GM23338 (cell line): Measurements from ENCODE around the gene ACTG1. TPM values are rescaled to one million over a fixed set of nuclear protein-coding genes. Genes with fewer than 3 reads are reported as not detected.

ENCODE experiments used
- ATAC-seq: fragments of 200-7000 bp; cut with Tn5 transposase; 3 replicates; pipeline ENCODE4 v1.9.1; 2020
- DNase-seq: peaks from one replicate; pipeline ENCODE4 v3.0.0-alpha.2; 2015; ENCODE audit warnings: low spot score
- H2AFZ ChIP-seq: fragments of 200-600 bp; sonication (generic); 2 replicates; pipeline ENCODE4 v1.8.0; 2016; ENCODE audit warnings: antibody characterized with exemption, mild to moderate bottlenecking, moderate library complexity
- H3F3A ChIP-seq: fragments of 200-600 bp; sonication (generic); replicated peaks from 2 replicates; pipeline ENCODE4 v1.8.0; 2017; ENCODE audit warnings: antibody characterized with exemption, mixed run types, low read depth
- H3K27ac ChIP-seq: fragments of 200-600 bp; sonication (generic); 2 replicates; pipeline ENCODE4 v1.6.1; 2016; ENCODE audit warnings: low read depth
- H3K27me3 ChIP-seq: fragments of 200-600 bp; sonication (generic); 2 replicates; pipeline ENCODE4 v1.8.0; 2016; ENCODE audit warnings: mild to moderate bottlenecking, mixed run types, moderate library complexity; ENCODE audit not compliant: insufficient read depth
- H3K36me3 ChIP-seq: fragments of 200-600 bp; sonication (generic); 2 replicates; pipeline ENCODE4 v1.8.0; 2016; ENCODE audit warnings: mild to moderate bottlenecking; ENCODE audit not compliant: insufficient read depth
- H3K4me1 ChIP-seq: fragments of 200-600 bp; sonication (generic); 2 replicates; pipeline ENCODE4 v1.8.0; 2016; ENCODE audit warnings: mild to moderate bottlenecking, moderate library complexity; ENCODE audit not compliant: insufficient read depth
- H3K4me2 ChIP-seq: fragments of 200-600 bp; sonication (generic); 2 replicates; pipeline ENCODE4 v1.7.1; 2017; ENCODE audit warnings: mixed run types
- H3K4me3 ChIP-seq: fragments of 200-600 bp; sonication (generic); 2 replicates; pipeline ENCODE4 v1.6.1; 2016; ENCODE audit warnings: mixed run types
- H3K79me2 ChIP-seq: fragments of 200-600 bp; sonication (generic); replicated peaks from 2 replicates; pipeline ENCODE4 v1.8.0; 2017; ENCODE audit warnings: mild to moderate bottlenecking; ENCODE audit not compliant: insufficient read depth
- H3K9me2 ChIP-seq: fragments of 200-600 bp; sonication (generic); 2 replicates; pipeline ENCODE4 v1.8.0; 2017; ENCODE audit not compliant: insufficient read depth
- H4K20me1 ChIP-seq: fragments of 200-600 bp; sonication (generic); replicated peaks from 2 replicates; pipeline ENCODE4 v1.8.0; 2017; ENCODE audit warnings: mild to moderate bottlenecking; ENCODE audit not compliant: insufficient read depth
- H3K27ac Mint-ChIP-seq: 2 replicates; pipeline ENCODE4 v1.8.0; 2020; ENCODE audit warnings: inconsistent platforms, mild to moderate bottlenecking, moderate library complexity, mixed read lengths
- H3K27me3 Mint-ChIP-seq: 3 replicates; pipeline ENCODE4 v1.8.0; 2022; ENCODE audit warnings: low read depth, mild to moderate bottlenecking, moderate library complexity, mixed read lengths, inconsistent platforms; ENCODE audit not compliant: insufficient read depth, poor library complexity
- H3K36me3 Mint-ChIP-seq: 3 replicates; pipeline ENCODE4 v1.8.0; 2021; ENCODE audit warnings: low read depth, mild to moderate bottlenecking, inconsistent platforms, moderate library complexity, mixed read lengths
- H3K4me1 Mint-ChIP-seq: 3 replicates; pipeline ENCODE4 v1.8.0; 2020; ENCODE audit warnings: mild to moderate bottlenecking, inconsistent platforms, mixed read lengths
- H3K4me3 Mint-ChIP-seq: 3 replicates; pipeline ENCODE4 v1.8.0; 2021; ENCODE audit warnings: moderate library complexity, mild to moderate bottlenecking, inconsistent platforms, mixed read lengths
- H3K9me3 Mint-ChIP-seq: 3 replicates; pipeline ENCODE4 v1.8.0; 2020; ENCODE audit warnings: moderate library complexity, mild to moderate bottlenecking, inconsistent platforms, mixed read lengths
- CTCF ChIP-seq, 2 experiments: fragments of 200-600 bp in 1 of 2; sonication (generic) in 1 of 2; conservative IDR thresholded peaks; 2 replicates each; pipeline versions ENCODE4 v1.5.1 to v1.6.1; 2016 to 2017; ENCODE audit warnings: antibody characterized with exemption in 2 of 2, low read depth in 2 of 2, mild to moderate bottlenecking in 2 of 2, moderate library complexity in 1 of 2
- EZH2 ChIP-seq: fragments of 200-600 bp; sonication (generic); IDR thresholded peaks from one replicate; pipeline ENCODE4 v1.8.0; 2017; ENCODE audit warnings: antibody characterized with exemption, mild to moderate bottlenecking, low read depth; ENCODE audit not compliant: unreplicated experiment
- NANOG ChIP-seq: IDR thresholded peaks from 2 replicates; pipeline ENCODE4 v1.6.1; 2016; ENCODE audit warnings: antibody characterized with exemption, borderline replicate concordance
- REST ChIP-seq: IDR thresholded peaks from one replicate; pipeline ENCODE4 v1.6.1; 2018; ENCODE audit warnings: antibody characterized with exemption; ENCODE audit not compliant: unreplicated experiment
- STAT1 ChIP-seq: IDR thresholded peaks from one replicate; pipeline ENCODE4 v1.6.1; 2016; ENCODE audit warnings: antibody characterized with exemption; ENCODE audit not compliant: unreplicated experiment
- ZNF114 ChIP-seq: fragments of 250-450 bp; sonication (Bioruptor Pico); IDR thresholded peaks from 2 replicates; pipeline ENCODE4 v1.5.0; 2020; ENCODE audit warnings: mild to moderate bottlenecking, moderate library complexity
- ZNF331 ChIP-seq: fragments of 250-450 bp; sonication (Bioruptor Pico); IDR thresholded peaks from 2 replicates; pipeline ENCODE4 v1.5.0; 2020; ENCODE audit warnings: low read depth, mild to moderate bottlenecking, moderate library complexity
- polyA plus RNA-seq: library from polyadenylated mRNA; unstranded; fragments of >200 nt; fragmentation: Nextera tagmentation; extraction: Ambion mirVana; gene quantifications from 2 replicates; pipeline ENCODE4 v1.2.1, GENCODE V29; 2016
- total RNA-seq: library from RNA; depleted of rRNA; stranded (reverse); fragments of >200 nt; shearing (Covaris generic); gene quantifications from 2 replicates; pipeline ENCODE4 v1.2.3, GENCODE V29; 2014
- TF ChIP-seq, protein P1 (sequence below): fragments of 250-450 bp; sonication (Bioruptor Pico); IDR thresholded peaks from 2 replicates; pipeline ENCODE4 v1.5.0; 2020; ENCODE audit warnings: mild to moderate bottlenecking, moderate library complexity

ACTG1 gene
- total and polyA plus RNA-seq, 2 experiments from 2014 or later = 1,867 to 4,739 TPM

DNA sequence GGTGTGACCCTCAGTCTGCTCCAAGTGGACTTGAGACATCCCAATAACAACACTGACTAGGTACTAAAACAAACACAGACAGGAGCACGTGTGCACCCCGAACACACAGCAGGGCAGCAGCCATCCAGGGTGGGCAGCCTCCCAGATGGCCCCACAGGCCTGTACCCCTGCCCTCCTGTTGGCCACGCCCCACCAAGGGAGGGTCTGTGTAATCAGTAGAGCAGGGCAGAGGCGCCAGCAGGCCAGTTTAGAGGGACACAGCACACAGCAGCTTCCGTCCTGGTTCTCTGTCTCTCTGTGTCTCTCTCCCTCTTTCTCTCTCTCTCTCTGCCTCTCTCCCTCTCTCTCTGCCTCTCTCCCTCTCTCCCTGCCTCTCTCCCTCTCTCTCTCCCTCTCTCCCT lies 21.4 kb downstream of the ACTG1 start:
- Histone ChIP-seq H3K4me1 (peaks cover 32% of the 10 kb centered on the region), H4K20me1 (no peaks in the 10 kb centered on the region), H3F3A (peaks cover 4% of the 10 kb centered on the region), H3K36me3 (no peaks in the 10 kb centered on the region), H3K4me3 (no peak overlapping the region), H2AFZ (no peak overlapping the region), H3K27ac (no peak overlapping the region), H3K4me2 (no peak overlapping the region), H3K9me2 (no peaks in the 10 kb centered on the region), H3K27me3 (peaks cover 15% of the 10 kb centered on the region), H3K79me2 (no peaks in the 10 kb centered on the region)
- H3K36me3 Mint-ChIP-seq = no peaks in the 10 kb centered on the region
- no peak for TF ChIP-seq EZH2
- TF ChIP-seq REST = no peak
- H3K4me3 Mint-ChIP-seq = no peak overlapping the region
- DNase-seq (no peak), ATAC-seq (no peak)
- H3K27ac Mint-ChIP-seq = no peak overlapping the region
- peaks cover 29% of the 10 kb centered on the region for H3K4me1 Mint-ChIP-seq
- peaks cover 41% of the 10 kb centered on the region for H3K27me3 Mint-ChIP-seq
- no peaks in the 10 kb centered on the region for H3K9me3 Mint-ChIP-seq

DNA sequence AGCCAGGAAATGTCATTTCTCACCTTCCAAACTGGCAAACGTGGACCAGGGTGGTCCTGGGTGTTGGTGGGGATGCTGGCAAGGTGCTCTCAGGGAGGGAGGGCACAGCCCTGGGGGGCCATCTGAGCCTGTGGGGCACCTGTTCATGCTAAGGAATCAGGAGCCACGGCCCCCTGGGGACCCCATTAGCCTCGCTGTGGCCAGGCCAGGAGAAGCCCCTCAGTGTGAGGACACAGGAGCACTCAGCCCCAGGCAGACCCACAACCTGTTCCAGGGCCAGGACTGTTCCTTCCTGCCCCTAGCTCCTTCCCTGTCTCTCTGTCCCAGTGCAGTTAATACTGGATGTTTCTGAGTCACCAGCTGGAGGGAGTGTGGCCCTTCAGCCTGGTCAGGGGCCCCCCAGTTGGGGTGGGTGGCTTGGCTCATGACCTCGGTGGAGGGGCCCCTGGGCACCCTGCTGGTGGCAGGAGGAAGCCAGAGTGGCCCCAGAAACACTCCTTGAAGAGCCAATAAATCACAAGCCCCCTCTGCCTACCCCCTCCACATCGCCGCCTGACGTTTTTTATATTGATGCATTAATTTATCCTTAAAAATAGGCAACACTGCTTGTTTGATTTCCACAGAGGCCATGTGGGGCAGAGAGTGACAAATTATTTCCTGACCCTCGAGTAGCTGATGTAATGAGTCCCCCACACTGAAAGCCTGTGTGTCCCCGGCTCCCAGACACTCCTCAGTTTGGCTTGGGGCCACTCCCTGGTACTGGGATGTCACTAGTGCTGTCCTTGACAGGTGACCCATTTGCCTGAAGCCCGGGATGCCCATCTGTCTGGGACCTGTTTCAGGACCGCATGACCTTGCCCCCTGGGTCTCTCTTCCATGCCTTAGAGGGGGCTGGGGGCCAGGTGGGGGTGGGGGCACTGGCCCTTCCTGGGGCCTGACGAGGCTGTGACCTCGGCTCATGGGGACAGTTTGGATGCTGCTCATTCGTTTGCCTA lies 22.3 kb downstream of the ACTG1 start:
- Histone ChIP-seq H3K4me1 (peaks cover 32% of the 10 kb centered on the region), H3K9me2 (no peaks in the 10 kb centered on the region), H3K4me2 (peak overlapping the region; percentile 78), H2AFZ (peak overlapping the region; percentile 19; the same call in 1 of the 2 replicates), H3K27me3 (peaks cover 23% of the 10 kb centered on the region), H3K27ac (peak overlapping the region; percentile 51; the same call in 1 of the 2 replicates), H4K20me1 (no peaks in the 10 kb centered on the region), H3K79me2 (no peaks in the 10 kb centered on the region), H3K4me3 (peak overlapping the region; percentile 37), H3K36me3 (no peaks in the 10 kb centered on the region), H3F3A (peaks cover 4% of the 10 kb centered on the region)
- no peak for DNase-seq
- ATAC-seq = peak; percentile 11
- H3K4me3 Mint-ChIP-seq = peak overlapping the region; percentile 55
- peaks cover 45% of the 10 kb centered on the region for H3K27me3 Mint-ChIP-seq
- H3K36me3 Mint-ChIP-seq = no peaks in the 10 kb centered on the region
- peaks cover 31% of the 10 kb centered on the region for H3K4me1 Mint-ChIP-seq
- H3K9me3 Mint-ChIP-seq = no peaks in the 10 kb centered on the region
- H3K27ac Mint-ChIP-seq = no peak overlapping the region
- TF ChIP-seq ZNF114 (CRISPR knock-in tag) (no peak), CTCF (conservative IDR thresholded peaks at IDR 0.05; ENCODE audit: low read depth in 2 of 2) (no peak), ZNF331 (CRISPR knock-in tag) (no peak), EZH2 (no peak), NANOG (no peak), STAT1 (no peak)
- TF ChIP-seq, protein P1, sequence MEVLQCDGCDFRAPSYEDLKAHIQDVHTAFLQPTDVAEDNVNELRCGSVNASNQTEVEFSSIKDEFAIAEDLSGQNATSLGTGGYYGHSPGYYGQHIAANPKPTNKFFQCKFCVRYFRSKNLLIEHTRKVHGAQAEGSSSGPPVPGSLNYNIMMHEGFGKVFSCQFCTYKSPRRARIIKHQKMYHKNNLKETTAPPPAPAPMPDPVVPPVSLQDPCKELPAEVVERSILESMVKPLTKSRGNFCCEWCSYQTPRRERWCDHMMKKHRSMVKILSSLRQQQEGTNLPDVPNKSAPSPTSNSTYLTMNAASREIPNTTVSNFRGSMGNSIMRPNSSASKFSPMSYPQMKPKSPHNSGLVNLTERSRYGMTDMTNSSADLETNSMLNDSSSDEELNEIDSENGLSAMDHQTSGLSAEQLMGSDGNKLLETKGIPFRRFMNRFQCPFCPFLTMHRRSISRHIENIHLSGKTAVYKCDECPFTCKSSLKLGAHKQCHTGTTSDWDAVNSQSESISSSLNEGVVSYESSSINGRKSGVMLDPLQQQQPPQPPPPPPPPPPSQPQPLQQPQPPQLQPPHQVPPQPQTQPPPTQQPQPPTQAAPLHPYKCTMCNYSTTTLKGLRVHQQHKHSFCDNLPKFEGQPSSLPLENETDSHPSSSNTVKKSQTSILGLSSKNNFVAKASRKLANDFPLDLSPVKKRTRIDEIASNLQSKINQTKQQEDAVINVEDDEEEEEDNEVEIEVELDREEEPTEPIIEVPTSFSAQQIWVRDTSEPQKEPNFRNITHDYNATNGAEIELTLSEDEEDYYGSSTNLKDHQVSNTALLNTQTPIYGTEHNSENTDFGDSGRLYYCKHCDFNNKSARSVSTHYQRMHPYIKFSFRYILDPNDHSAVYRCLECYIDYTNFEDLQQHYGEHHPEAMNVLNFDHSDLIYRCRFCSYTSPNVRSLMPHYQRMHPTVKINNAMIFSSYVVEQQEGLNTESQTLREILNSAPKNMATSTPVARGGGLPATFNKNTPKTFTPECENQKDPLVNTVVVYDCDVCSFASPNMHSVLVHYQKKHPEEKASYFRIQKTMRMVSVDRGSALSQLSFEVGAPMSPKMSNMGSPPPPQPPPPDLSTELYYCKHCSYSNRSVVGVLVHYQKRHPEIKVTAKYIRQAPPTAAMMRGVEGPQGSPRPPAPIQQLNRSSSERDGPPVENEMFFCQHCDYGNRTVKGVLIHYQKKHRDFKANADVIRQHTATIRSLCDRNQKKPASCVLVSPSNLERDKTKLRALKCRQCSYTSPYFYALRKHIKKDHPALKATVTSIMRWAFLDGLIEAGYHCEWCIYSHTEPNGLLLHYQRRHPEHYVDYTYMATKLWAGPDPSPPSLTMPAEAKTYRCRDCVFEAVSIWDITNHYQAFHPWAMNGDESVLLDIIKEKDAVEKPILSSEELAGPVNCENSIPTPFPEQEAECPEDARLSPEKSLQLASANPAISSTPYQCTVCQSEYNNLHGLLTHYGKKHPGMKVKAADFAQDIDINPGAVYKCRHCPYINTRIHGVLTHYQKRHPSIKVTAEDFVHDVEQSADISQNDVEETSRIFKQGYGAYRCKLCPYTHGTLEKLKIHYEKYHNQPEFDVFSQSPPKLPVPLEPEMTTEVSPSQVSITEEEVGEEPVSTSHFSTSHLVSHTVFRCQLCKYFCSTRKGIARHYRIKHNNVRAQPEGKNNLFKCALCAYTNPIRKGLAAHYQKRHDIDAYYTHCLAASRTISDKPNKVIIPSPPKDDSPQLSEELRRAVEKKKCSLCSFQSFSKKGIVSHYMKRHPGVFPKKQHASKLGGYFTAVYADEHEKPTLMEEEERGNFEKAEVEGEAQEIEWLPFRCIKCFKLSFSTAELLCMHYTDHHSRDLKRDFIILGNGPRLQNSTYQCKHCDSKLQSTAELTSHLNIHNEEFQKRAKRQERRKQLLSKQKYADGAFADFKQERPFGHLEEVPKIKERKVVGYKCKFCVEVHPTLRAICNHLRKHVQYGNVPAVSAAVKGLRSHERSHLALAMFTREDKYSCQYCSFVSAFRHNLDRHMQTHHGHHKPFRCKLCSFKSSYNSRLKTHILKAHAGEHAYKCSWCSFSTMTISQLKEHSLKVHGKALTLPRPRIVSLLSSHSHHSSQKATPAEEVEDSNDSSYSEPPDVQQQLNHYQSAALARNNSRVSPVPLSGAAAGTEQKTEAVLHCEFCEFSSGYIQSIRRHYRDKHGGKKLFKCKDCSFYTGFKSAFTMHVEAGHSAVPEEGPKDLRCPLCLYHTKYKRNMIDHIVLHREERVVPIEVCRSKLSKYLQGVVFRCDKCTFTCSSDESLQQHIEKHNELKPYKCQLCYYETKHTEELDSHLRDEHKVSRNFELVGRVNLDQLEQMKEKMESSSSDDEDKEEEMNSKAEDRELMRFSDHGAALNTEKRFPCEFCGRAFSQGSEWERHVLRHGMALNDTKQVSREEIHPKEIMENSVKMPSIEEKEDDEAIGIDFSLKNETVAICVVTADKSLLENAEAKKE (CRISPR knock-in tag) = no peak
